A172 (cell line): ENCODE measurements around the gene REEP6. TPM values are rescaled to one million over a fixed set of nuclear protein-coding genes. Genes with fewer than 3 reads are reported as not detected.

Source experiments
- DNase-seq: peaks from one replicate; pipeline ENCODE4 v3.0.0-alpha.2; 2015; ENCODE audit warnings: low spot score
- total RNA-seq: library from RNA; depleted of rRNA; stranded (reverse); fragments of >200 nt; shearing (Covaris generic); gene quantifications from 2 replicates; pipeline ENCODE4 v1.2.3, GENCODE V29; 2014

REEP6 gene
- total RNA-seq, 1 experiment from 2014 or later: 4.1 TPM

DNA sequence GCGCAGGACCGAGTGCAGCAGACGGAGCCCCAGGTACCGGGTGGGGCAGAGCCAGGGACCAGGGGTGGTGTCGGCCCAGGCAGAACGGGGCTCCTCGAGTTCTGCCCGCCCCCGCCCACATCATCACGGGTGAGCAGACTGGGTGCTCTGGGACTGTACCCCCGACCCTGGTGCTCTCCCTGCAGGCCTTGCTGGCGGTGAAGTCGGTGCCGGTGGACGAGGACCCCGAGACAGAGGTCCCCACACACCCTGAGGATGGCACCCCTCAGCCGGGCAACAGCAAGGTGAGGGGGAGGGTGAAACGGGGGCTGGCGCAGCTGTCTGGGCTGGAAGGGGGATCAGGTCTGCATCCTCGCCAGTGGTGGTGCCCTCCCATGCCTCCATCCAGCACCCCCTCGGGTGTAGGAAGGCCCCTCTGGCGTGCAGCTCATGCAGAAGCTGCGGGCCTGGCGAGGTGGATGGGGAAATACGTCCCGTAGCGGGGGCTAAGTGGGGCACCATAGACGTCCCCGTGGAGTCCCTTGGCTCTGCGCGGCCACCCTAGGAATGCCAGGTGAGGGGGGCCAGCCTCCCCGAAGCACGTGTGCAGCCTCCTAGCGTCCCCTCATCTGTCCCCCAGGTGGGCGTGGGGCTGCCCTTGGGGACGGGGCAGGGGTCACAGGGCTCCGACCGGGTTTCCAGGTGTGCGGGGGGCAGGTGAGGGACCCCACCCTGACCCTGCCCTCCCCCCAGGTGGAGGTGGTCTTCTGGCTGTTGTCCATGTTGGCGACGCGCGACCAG is 34.7 kb upstream of the REEP6 start:
- no peak for DNase-seq

DNA sequence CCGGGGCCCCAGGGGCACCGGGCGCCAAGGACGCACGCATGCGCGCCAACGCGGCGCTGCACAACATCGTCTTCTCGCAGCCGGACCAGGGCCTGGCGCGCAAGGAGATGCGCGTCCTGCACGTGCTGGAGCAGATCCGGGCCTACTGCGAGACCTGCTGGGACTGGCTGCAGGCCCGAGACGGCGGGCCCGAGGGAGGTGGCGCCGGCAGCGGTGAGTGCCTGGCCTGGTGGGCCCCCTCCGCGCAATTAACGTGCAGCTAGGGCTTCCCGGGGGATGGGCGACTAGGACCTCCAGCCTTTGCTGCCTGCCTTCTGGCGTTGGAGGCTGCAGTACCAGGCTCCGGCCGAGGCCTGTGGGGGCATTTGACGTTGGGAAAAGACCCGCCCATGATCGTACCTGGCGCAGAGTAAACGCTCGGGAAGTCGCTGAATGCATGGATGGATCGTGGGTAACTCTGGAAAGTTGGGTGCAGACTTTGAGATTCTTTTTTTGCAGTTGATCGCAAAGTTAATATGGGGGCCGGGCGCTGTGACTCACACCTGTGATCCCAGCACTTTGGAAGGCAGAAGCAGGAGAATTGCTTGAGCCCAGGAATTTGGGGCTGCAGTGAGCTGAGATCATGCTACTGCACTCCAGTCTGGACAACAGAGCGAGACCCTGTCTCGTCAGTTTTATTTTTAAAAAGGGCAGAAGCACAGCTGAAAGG is 33.8 kb upstream of the REEP6 start:
- DNase-seq: no peak

DNA sequence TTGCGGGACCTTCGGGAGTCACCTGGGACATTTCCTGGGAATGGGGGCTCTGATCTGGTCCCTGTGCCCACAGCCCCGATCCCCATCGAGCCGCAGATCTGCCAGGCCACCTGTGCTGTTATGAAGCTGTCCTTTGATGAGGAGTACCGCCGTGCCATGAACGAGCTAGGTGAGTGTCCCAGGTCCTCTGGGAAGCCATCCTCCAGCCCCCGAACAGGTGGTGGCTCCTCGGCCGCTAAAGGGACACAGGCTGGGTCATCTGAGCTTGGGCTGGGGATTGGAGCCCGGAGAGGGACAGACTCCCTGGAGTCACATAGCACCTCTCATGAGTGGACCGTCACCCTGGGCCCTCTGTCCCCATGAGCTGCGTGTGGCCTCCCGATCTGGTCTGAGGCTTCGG is 33.1 kb upstream of the REEP6 start:
- no peak for DNase-seq

DNA sequence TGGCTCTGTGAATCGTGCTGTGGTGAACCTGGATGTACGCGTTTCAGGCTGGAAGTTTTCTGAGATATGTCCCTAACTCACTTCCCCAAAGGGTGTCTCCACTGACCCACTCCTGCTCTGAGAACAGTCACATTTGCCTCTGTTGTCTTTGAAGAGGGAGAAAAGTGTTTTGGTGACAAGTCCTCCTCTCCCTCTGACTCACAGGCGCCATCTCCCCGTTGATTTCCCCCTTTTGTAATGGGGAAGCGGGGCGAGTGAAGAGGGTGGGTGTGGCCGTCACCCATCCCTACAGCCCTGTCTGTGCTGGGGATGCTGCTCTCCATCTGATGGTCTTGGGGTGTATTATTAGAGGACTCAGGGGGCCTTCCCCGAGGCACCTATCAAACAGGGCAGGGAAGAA is 31.5 kb upstream of the REEP6 start:
- DNase-seq: no peak

DNA sequence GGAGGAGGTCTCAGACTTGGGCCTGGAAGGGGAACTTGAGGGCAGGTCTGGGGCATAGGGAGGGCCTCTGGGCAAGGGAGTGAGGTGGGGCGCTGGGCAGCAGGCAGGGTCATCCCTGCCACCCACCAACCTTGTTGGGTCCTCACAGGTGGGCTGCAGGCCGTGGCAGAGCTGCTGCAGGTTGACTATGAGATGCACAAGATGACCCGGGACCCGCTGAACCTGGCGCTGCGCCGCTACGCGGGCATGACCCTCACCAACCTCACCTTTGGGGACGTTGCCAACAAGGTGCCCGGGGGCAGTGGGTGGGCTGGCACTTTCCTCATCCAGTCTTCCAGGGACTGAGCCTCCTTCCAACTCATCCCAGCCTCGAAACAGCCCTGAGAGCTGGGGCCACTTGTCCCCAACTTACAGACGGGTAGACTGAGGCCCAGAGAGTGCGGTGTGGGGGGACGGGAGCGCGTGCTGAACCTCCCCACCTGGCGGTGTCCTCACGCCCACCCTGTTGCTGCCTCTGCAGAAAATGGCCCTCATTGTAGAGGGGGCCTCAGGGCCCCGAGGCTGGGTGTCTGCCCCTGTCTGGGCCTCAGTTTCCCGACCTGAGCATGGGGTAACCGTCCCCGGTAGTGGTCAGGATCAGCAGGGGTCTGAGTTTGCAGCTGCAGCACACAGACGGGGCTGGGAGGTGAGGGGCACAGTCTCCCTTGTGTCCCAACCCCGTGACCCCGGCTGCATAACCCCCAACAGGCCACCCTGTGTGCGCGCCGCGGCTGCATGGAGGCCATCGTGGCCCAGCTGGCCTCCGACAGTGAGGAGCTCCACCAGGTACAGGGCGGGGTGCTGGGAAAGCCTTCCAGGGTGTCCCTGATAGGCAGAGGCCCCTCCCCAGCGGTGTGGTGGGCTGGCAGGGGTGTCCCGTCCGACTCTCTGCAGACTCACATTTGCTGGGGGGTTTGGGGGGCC is 30.7 kb upstream of the REEP6 start:
- DNase-seq: no peak

DNA sequence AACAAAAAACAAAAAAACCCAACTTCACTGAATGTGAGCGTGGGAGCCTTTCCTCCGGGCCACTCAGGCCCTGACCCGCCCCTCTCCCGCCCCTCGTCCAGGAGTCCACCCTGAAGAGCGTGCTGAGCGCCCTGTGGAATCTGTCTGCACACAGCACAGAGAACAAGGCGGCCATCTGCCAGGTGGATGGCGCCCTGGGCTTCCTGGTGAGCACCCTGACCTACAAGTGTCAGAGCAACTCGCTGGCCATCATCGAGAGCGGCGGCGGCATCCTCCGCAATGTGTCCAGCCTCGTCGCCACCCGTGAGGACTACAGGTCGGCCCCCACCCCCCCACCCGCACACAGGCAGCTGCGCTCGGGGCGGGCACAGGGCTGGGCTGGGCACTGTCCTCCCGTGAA is 29.1 kb upstream of the REEP6 start:
- no peak for DNase-seq

DNA sequence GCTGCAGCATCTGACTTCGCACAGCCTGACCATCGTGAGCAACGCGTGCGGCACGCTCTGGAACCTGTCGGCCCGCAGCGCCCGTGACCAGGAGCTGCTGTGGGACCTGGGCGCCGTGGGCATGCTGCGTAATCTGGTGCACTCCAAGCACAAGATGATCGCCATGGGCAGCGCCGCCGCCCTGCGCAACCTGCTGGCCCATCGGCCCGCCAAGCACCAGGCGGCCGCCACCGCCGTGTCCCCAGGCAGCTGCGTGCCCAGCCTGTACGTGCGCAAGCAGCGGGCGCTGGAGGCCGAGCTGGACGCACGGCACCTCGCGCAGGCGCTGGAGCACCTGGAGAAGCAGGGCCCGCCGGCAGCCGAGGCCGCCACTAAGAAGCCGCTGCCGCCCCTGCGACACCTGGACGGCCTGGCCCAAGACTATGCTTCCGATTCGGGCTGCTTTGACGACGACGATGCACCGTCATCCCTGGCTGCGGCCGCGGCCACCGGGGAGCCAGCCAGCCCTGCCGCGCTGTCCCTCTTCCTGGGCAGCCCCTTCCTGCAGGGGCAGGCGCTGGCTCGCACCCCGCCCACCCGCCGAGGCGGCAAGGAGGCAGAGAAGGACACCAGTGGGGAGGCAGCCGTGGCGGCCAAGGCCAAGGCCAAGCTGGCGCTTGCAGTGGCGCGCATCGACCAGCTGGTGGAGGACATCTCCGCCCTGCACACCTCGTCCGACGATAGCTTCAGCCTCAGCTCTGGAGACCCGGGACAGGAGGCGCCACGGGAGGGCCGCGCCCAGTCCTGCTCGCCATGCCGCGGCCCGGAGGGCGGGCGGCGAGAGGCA is 25.6 kb upstream of the REEP6 start:
- DNase-seq: no peak

DNA sequence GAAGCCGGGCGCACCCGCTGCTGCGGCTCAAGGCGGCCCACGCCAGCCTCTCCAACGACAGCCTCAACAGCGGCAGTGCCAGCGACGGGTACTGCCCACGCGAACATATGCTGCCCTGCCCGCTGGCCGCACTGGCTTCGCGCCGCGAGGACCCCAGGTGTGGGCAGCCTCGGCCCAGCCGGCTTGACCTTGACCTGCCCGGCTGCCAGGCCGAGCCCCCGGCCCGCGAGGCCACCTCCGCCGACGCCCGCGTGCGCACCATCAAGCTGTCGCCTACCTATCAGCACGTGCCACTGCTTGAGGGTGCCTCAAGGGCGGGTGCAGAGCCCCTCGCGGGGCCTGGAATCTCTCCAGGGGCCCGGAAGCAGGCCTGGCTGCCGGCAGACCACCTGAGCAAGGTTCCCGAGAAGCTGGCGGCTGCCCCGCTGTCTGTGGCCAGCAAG is 24.9 kb upstream of the REEP6 start:
- no peak for DNase-seq

DNA sequence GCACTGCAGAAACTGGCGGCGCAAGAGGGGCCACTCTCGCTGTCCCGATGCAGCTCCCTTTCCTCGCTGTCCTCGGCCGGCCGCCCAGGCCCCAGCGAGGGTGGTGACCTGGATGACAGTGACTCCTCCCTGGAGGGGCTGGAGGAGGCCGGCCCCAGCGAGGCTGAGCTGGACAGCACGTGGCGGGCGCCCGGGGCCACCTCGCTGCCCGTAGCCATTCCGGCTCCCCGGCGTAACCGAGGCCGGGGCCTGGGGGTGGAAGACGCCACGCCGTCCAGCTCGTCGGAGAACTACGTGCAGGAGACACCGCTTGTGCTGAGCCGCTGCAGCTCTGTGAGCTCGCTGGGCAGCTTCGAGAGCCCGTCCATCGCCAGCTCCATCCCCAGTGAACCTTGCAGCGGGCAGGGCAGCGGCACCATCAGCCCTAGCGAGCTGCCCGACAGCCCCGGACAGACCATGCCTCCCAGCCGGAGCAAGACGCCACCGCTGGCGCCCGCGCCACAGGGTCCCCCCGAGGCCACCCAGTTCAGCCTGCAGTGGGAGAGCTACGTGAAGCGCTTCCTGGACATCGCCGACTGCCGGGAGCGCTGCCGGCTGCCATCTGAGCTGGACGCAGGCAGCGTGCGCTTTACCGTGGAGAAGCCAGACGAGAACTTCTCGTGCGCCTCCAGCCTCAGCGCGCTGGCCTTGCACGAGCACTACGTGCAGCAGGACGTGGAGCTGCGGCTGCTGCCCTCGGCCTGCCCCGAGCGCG is 24.3 kb upstream of the REEP6 start:
- no peak for DNase-seq

DNA sequence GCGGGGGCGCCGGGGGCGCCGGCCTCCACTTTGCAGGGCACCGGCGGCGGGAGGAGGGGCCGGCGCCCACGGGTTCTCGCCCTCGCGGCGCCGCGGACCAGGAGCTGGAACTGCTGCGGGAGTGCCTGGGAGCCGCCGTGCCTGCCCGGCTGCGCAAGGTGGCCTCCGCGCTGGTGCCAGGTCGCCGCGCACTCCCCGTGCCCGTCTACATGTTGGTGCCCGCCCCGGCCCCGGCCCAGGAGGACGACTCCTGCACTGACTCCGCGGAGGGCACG is 23.8 kb upstream of the REEP6 start:
- no peak for DNase-seq

DNA sequence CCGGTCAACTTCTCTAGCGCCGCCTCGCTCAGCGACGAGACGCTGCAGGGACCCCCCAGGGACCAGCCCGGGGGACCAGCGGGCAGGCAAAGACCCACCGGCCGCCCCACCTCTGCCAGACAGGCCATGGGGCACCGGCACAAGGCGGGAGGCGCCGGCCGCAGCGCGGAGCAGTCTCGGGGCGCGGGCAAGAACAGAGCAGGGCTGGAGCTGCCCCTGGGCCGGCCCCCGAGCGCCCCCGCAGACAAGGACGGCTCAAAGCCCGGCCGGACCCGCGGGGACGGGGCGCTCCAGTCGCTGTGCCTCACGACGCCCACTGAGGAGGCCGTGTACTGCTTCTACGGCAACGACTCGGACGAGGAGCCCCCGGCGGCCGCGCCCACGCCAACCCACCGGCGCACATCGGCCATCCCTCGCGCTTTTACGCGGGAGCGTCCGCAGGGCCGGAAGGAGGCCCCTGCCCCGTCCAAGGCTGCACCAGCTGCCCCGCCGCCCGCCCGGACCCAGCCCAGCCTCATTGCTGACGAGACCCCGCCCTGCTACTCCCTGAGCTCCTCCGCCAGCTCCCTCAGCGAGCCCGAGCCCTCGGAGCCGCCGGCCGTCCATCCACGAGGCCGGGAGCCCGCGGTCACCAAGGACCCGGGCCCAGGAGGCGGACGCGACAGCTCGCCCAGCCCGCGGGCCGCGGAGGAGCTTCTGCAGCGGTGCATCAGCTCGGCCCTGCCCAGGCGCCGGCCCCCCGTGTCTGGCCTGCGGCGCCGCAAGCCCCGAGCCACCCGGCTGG is 23.3 kb upstream of the REEP6 start:
- DNase-seq: no peak

DNA sequence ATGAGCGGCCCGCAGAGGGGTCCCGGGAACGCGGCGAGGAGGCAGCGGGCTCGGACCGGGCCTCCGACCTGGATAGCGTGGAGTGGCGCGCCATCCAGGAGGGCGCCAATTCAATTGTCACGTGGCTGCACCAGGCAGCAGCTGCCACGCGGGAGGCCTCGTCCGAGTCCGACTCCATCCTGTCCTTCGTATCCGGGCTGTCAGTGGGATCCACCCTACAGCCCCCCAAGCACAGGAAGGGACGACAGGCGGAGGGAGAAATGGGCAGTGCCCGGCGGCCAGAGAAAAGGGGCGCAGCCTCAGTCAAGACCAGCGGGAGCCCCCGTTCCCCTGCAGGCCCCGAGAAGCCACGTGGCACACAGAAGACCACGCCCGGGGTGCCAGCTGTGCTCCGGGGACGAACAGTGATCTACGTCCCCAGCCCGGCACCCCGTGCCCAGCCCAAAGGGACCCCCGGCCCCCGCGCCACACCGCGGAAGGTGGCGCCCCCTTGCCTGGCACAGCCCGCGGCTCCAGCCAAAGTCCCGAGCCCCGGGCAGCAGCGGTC is 22.6 kb upstream of the REEP6 start:
- DNase-seq: no peak

DNA sequence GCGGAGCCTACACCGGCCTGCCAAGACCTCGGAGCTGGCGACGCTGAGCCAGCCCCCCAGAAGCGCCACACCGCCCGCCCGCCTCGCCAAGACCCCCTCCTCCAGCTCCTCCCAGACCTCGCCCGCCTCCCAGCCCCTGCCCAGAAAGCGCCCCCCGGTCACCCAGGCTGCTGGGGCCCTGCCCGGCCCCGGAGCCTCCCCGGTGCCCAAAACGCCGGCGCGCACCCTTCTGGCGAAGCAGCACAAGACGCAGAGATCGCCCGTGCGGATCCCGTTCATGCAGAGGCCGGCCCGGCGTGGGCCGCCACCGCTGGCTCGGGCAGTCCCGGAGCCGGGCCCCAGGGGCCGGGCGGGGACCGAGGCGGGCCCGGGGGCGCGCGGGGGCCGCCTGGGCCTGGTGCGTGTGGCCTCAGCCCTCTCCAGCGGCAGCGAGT is 22.1 kb upstream of the REEP6 start:
- no peak for DNase-seq

DNA sequence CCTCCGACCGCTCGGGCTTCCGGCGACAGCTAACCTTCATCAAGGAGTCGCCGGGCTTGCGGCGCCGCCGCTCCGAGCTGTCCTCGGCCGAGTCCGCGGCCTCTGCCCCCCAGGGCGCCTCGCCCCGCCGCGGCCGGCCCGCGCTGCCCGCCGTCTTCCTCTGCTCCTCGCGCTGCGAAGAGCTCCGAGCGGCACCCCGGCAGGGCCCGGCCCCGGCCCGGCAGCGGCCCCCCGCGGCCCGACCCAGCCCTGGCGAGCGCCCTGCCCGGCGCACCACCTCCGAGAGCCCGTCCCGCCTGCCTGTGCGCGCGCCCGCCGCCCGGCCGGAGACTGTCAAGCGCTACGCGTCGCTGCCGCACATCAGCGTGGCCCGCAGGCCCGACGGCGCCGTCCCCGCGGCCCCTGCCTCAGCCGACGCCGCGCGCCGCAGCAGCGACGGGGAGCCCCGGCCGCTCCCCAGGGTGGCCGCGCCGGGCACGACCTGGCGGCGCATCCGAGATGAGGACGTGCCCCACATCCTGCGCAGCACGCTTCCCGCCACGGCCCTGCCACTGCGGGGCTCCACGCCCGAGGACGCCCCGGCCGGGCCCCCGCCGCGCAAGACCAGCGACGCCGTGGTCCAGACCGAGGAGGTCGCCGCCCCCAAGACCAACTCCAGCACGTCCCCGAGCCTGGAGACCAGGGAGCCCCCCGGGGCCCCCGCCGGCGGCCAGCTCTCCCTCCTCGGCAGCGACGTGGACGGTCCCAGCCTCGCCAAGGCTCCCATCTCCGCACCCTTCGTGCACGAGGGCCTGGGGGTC is 21.5 kb upstream of the REEP6 start:
- no peak for DNase-seq

DNA sequence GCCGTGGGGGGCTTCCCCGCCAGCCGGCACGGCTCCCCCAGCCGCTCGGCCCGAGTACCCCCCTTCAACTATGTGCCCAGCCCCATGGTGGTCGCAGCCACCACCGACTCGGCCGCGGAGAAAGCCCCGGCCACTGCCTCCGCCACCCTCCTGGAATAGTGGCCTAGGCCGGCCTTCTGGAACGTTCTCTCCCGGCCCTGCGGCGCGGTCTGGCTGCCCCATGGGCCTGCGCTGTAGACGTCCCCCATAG is 21.0 kb upstream of the REEP6 start:
- no peak for DNase-seq

DNA sequence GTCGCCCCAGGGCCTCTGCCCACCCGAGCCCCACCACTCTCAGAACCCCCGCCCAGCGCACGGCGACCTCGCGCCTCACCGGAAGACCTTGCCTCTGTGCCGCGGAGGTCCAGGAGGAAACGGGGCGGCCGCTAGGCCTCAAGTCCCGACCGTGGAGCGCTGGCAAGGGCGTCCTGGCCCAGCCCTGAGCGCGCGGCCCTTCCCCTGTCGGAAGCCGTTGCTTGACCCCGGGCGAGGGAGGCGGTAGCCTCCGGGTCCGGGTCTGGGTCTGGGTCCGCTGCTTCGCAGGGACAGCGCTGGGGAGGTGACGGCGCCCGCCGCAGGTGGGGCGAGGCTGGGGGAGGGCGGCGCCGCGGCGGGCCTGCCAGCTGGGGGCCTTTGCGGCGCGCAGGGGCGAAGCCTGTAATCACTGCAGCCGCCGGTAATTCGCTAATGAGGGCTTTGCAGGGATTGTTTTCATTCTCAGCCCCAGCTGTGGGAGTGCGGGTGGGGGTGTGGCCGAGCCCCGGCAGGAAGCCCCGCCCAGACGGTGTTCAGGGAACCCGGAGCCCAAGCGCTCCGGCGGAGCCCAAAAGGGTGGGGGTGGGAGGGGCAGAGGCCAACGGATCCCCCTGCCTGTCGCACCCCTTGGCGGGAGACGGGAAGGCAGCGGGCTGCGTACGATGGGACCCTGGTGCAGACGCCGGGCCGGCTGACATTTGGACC is 20.5 kb upstream of the REEP6 start:
- no peak for DNase-seq

DNA sequence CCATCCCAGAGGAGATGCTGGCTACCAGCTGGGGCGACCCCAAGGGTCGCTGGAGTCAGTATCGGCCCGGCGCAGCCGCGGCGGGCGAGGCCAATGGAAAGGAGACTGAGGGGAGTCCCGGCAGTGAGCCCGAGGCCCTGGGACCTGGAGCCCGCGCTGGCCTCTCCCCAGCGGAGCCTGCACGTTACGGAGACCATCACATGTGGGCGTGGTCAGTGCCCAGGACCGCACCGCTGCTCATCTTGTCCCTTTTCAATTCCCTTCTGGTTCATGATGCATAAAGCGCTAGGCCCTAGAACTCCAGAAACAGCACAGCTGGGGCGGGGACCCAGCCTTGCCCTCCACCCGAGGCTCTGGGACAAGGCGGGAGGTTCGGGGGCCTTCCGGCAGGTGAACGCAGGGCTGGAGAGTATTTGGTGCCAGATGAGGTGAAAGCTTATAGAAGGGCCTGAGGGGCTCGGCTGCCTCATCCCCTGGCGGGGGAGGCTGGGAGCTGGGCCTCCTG is 19.9 kb upstream of the REEP6 start:
- no peak for DNase-seq

DNA sequence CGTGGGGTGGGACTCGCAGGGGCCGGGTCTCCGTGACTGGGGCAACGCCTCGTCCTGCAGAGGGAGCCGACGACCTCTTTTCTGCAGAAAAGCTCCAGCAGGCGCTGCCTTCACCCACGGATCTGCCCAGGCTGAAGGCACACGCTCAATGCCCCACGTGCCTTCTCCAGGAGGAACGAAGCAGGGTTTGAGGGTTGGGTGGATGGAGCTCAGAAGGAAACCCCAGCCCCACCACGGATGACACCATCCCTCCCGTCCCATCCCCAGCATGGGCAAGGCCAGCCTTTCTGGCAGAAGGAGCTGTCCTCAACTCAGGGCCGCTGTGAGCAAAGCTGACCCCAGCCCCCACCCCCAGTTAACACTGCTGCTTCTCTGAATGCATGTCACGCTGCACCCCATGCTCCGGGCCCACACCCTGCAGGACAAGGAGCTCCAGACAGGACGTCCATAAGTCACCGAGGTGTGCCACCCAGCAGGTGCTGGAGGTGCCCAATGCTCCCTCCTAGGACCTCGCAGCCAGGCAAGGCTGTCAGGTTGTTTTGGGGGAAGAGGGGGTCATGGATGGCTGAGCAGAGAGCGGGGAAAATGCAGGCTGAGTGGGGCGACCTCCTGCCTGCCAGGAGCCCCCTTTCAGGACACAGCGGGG is 19.3 kb upstream of the REEP6 start:
- DNase-seq: no peak
